ENCODE results near the gene SLC22A16. TPM values are rescaled to one million over a fixed set of nuclear protein-coding genes. Genes with fewer than 3 reads are reported as not detected.
"Not testable (repeated sequence)": the region's sequence is repeated elsewhere in the genome, so short reads cannot be mapped to it uniquely, and the experiment has no call there.

Gene SLC22A16
- polyA plus RNA-seq, 1 donor from 2014 or later, result not detected

GRCh38 chr6:110475066-110475653 is 1.3 kb downstream of the SLC22A16 start:
- Mint-ChIP-seq H3K4me3 (peak overlapping the region; percentile 72 to 91 (median 84)), H3K9me3 (peaks cover 0 to 6% (median 0%) of the 10 kb centered on the region in 3 donors), H3K36me3 (peaks cover 2% of the 10 kb centered on the region), H3K27ac (no peak overlapping the region), H3K4me1 (peaks cover 7 to 9% (median 9%) of the 10 kb centered on the region in 3 donors), H3K27me3 (peaks cover 31% of the 10 kb centered on the region)

- Mint-ChIP-seq H3K27ac (no peak overlapping the region), H3K4me1 (peaks cover 7 to 9% (median 9%) of the 10 kb centered on the region in 3 donors), H3K36me3 (peaks cover 2% of the 10 kb centered on the region), H3K4me3 (no peak overlapping the region), H3K9me3 (peaks cover 0 to 4% (median 0%) of the 10 kb centered on the region in 3 donors), H3K27me3 (peaks cover 31% of the 10 kb centered on the region)
These were observed 1.9 kb downstream of the SLC22A16 start for GRCh38 chr6:110474500-110474899.

- Mint-ChIP-seq H3K27ac (no peak overlapping the region), H3K4me3 (no peak overlapping the region)
These were observed 3.7 kb downstream of the SLC22A16 start for GRCh38 chr6:110472739-110473138.

GRCh38 chr6:110471726-110472365 is 4.6 kb downstream of the SLC22A16 start:
- no peak overlapping the region for H3K27ac Mint-ChIP-seq
- H3K36me3 Mint-ChIP-seq, result no peaks in the 10 kb centered on the region
- no peak overlapping the region for H3K4me3 Mint-ChIP-seq
- H3K4me1 Mint-ChIP-seq, result peaks cover 7 to 9% (median 9%) of the 10 kb centered on the region in 3 donors
- H3K27me3 Mint-ChIP-seq, result peaks cover 22% of the 10 kb centered on the region
- peaks cover 0 to 4% (median 0%) of the 10 kb centered on the region in 3 donors for H3K9me3 Mint-ChIP-seq

More at GRCh38 chr6:110472739-110473138, 3.7 kb downstream of the SLC22A16 start:
- Mint-ChIP-seq H3K36me3 (no peaks in the 10 kb centered on the region), H3K9me3 (peaks cover 0 to 4% (median 0%) of the 10 kb centered on the region in 3 donors), H3K4me1 (peaks cover 7 to 9% (median 9%) of the 10 kb centered on the region in 3 donors), H3K27me3 (peaks cover 22% of the 10 kb centered on the region)

- H3K9me3 Mint-ChIP-seq, result peaks cover 0 to 12% (median 8%) of the 10 kb centered on the region in 3 donors
- no peaks in the 10 kb centered on the region for H3K36me3 Mint-ChIP-seq
- peaks cover 10% of the 10 kb centered on the region for H3K27me3 Mint-ChIP-seq
These were observed 7.7 kb downstream of the SLC22A16 start for GRCh38 chr6:110468731-110469130.

GRCh38 chr6:110467566-110468140 is 8.8 kb downstream of the SLC22A16 start:
- H3K9me3 Mint-ChIP-seq, result peaks cover 2 to 22% (median 14%) of the 10 kb centered on the region in 3 donors
- no peak overlapping the region for H3K4me3 Mint-ChIP-seq
- H3K27me3 Mint-ChIP-seq, result peaks cover 7% of the 10 kb centered on the region

More at GRCh38 chr6:110468731-110469130, 7.7 kb downstream of the SLC22A16 start:
- Mint-ChIP-seq H3K27ac (no peak overlapping the region), H3K4me3 (no peak overlapping the region), H3K4me1 (peaks cover 0 to 4% (median 0%) of the 10 kb centered on the region in 3 donors)

GRCh38 chr6:110462884-110463481 is 13.4 kb downstream of the SLC22A16 start:
- peaks cover 7% of the 10 kb centered on the region for H3K27me3 Mint-ChIP-seq
- peaks cover 2 to 24% (median 22%) of the 10 kb centered on the region in 3 donors for H3K9me3 Mint-ChIP-seq

More at GRCh38 chr6:110467566-110468140, 8.8 kb downstream of the SLC22A16 start:
- Mint-ChIP-seq H3K4me1 (peaks cover 0 to 4% (median 0%) of the 10 kb centered on the region in 3 donors), H3K36me3 (no peaks in the 10 kb centered on the region), H3K27ac (no peak overlapping the region)

GRCh38 chr6:110461376-110461775 is 15.0 kb downstream of the SLC22A16 start:
- H3K4me3 Mint-ChIP-seq, result no peak overlapping the region
- no peaks in the 10 kb centered on the region for H3K36me3 Mint-ChIP-seq
- H3K4me1 Mint-ChIP-seq, result peaks cover 0 to 4% (median 0%) of the 10 kb centered on the region in 3 donors
- no peak overlapping the region for H3K27ac Mint-ChIP-seq
- H3K9me3 Mint-ChIP-seq, result peaks cover 2 to 24% (median 22%) of the 10 kb centered on the region in 3 donors
- peaks cover 9% of the 10 kb centered on the region for H3K27me3 Mint-ChIP-seq

More at GRCh38 chr6:110462884-110463481, 13.4 kb downstream of the SLC22A16 start:
- Mint-ChIP-seq H3K36me3 (no peaks in the 10 kb centered on the region), H3K4me1 (peaks cover 0 to 4% (median 0%) of the 10 kb centered on the region in 3 donors), H3K4me3 (no peak overlapping the region), H3K27ac (no peak overlapping the region)

GRCh38 chr6:110459137-110459536 is 17.3 kb downstream of the SLC22A16 start:
- Mint-ChIP-seq H3K36me3 (no peaks in the 10 kb centered on the region), H3K4me3 (no peak overlapping the region), H3K27ac (no peak overlapping the region), H3K9me3 (peaks cover 2 to 19% (median 16%) of the 10 kb centered on the region in 3 donors), H3K27me3 (peaks cover 5% of the 10 kb centered on the region), H3K4me1 (no peaks in the 10 kb centered on the region)

GRCh38 chr6:110458476-110458875 is 17.9 kb downstream of the SLC22A16 start:
- no peak overlapping the region for H3K4me3 Mint-ChIP-seq
- peaks cover 2 to 13% (median 10%) of the 10 kb centered on the region in 3 donors for H3K9me3 Mint-ChIP-seq
- H3K4me1 Mint-ChIP-seq, result no peaks in the 10 kb centered on the region
- H3K27ac Mint-ChIP-seq, result no peak overlapping the region
- peaks cover 7% of the 10 kb centered on the region for H3K27me3 Mint-ChIP-seq
- H3K36me3 Mint-ChIP-seq, result no peaks in the 10 kb centered on the region

- not testable (repeated sequence) for H3K9me3 Mint-ChIP-seq, H3K36me3 Mint-ChIP-seq, H3K4me3 Mint-ChIP-seq, H3K4me1 Mint-ChIP-seq, H3K27ac Mint-ChIP-seq
- peaks cover 12% of the 10 kb centered on the region for H3K27me3 Mint-ChIP-seq
These were observed 18.7 kb downstream of the SLC22A16 start for GRCh38 chr6:110457567-110458175.

GRCh38 chr6:110456694-110457093 is 19.7 kb downstream of the SLC22A16 start:
- peaks cover 0 to 5% (median 0%) of the 10 kb centered on the region in 3 donors for H3K9me3 Mint-ChIP-seq
- no peak overlapping the region for H3K27ac Mint-ChIP-seq
- peaks cover 16% of the 10 kb centered on the region for H3K27me3 Mint-ChIP-seq
- peaks cover 2% of the 10 kb centered on the region for H3K36me3 Mint-ChIP-seq
- H3K4me1 Mint-ChIP-seq, result no peaks in the 10 kb centered on the region
- no peak overlapping the region for H3K4me3 Mint-ChIP-seq

- peaks cover 2% of the 10 kb centered on the region for H3K36me3 Mint-ChIP-seq
- H3K27me3 Mint-ChIP-seq, result peaks cover 14% of the 10 kb centered on the region
- H3K9me3 Mint-ChIP-seq, result peaks cover 0 to 2% (median 0%) of the 10 kb centered on the region in 3 donors
- H3K27ac Mint-ChIP-seq, result no peak overlapping the region
- no peaks in the 10 kb centered on the region for H3K4me1 Mint-ChIP-seq
- H3K4me3 Mint-ChIP-seq, result no peak overlapping the region
These were observed 26.9 kb downstream of the SLC22A16 start for GRCh38 chr6:110449541-110449895.

GRCh38 chr6:110448846-110449540 is 27.4 kb downstream of the SLC22A16 start:
- peaks cover 2% of the 10 kb centered on the region for H3K36me3 Mint-ChIP-seq
- H3K27ac Mint-ChIP-seq, result no peak overlapping the region
- H3K27me3 Mint-ChIP-seq, result peaks cover 13% of the 10 kb centered on the region
- no peaks in the 10 kb centered on the region for H3K4me1 Mint-ChIP-seq
- H3K9me3 Mint-ChIP-seq, result peaks cover 0 to 2% (median 0%) of the 10 kb centered on the region in 3 donors
- no peak overlapping the region for H3K4me3 Mint-ChIP-seq
